HCT116 (cell line): Measurements from ENCODE around the gene THADA.

ENCODE experiments used
- CTCF ChIP-seq, 3 experiments: fragments of 200-600 bp in 1 of 3; sonication (generic) in 1 of 3; IDR thresholded peaks in 2 of 3; conservative IDR thresholded peaks in 1 of 3; 2 replicates each; pipeline ENCODE4 v1.5.1; 2012 to 2017; ENCODE audit warnings: low read depth in 2 of 3, low read length in 2 of 3, antibody characterized with exemption in 1 of 3, borderline replicate concordance in 1 of 3, control low read depth in 1 of 3, mild to moderate bottlenecking in 1 of 3, mixed read lengths in 1 of 3, mixed run types in 1 of 3, moderate library complexity in 1 of 3; ENCODE audit not compliant: insufficient read depth in 1 of 3
- EZH2 ChIP-seq: fragments of 200-600 bp; sonication (generic); IDR thresholded peaks from 2 replicates; pipeline ENCODE4 v1.6.1; 2017; ENCODE audit warnings: antibody characterized with exemption, mixed run types
- EZH2phosphoT487 ChIP-seq: fragments of 200-600 bp; IDR thresholded peaks from 2 replicates; pipeline ENCODE4 v1.6.1; 2018; ENCODE audit warnings: antibody characterized with exemption, borderline replicate concordance
- JUND ChIP-seq: IDR thresholded peaks from 2 replicates; pipeline ENCODE4 v1.6.1; 2012
- MAX ChIP-seq: IDR thresholded peaks from 2 replicates; pipeline ENCODE4 v1.6.1; 2012
- POLR2A ChIP-seq: IDR thresholded peaks from 2 replicates; pipeline ENCODE4 v1.7.0; 2011; ENCODE audit warnings: borderline replicate concordance; ENCODE audit not compliant: insufficient read depth, insufficient read length; ENCODE audit errors: extremely low read depth
- POLR2AphosphoS5 ChIP-seq: IDR thresholded peaks from 2 replicates; pipeline ENCODE4 v1.6.1; 2011; ENCODE audit warnings: mild to moderate bottlenecking, low read depth, low read length, moderate library complexity
- RAD21 ChIP-seq: IDR thresholded peaks from 2 replicates; pipeline ENCODE4 v1.6.1; 2012; ENCODE audit warnings: low read depth, mild to moderate bottlenecking
- SIN3A ChIP-seq: IDR thresholded peaks from 2 replicates; pipeline ENCODE4 v1.6.1; 2012; ENCODE audit warnings: low read depth
- TF ChIP-seq, protein P1 (sequence below): IDR thresholded peaks from 2 replicates; pipeline ENCODE4 v1.6.1; 2012; ENCODE audit warnings: low read depth

DNA sequence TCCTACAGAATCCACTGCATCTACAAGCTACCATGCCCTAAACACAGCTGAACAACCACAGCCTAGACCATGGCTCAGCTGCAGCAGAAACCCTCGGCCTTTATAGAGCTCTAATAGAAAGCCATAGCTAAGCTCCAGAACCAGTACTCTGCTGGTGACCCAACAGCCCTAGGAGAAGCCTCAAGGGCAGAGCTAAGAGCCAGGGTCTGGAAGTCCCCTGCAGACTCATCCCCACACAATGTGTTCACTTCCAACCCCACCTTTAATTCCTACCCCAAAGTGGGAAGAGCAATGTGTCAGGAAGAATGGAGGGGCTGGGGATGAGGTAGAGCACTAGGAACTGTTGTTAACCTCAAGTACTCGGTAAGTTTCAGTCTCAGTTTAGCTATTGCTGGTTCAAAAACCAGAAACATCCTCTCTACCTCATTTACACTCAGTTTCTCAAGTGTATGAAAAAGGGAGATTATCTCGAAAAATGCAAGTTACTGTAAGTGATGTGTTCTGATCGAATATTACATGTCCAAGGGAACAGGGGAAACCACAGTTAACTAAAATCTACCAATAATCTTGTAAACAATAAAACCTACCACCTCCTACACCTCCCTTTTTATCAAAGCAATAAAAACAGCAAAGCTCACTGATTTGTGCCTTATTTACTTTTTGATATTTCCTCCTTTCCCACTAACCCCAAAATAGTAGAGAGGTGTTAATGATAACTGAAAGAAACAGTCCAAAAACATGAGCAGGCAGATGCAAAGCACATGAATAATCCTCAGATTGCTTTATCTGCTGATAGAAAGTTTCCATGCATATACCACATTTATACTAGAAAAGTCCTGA is 36.2 kb downstream of the THADA start:
- TF ChIP-seq CTCF (IDR thresholded peaks at IDR 0.05 in 2 of 3, conservative IDR thresholded peaks at IDR 0.05 in 1 of 3; ENCODE audit: borderline replicate concordance in 1 of 3, insufficient read depth in 1 of 3, low read depth in 2 of 3, low read length in 2 of 3) (no peak), POLR2AphosphoS5 (no peak), JUND (no peak), EZH2phosphoT487 (no peak), SIN3A (no peak), POLR2A (no peak), RAD21 (no peak), EZH2 (no peak), MAX (no peak)
- TF ChIP-seq, protein P1, sequence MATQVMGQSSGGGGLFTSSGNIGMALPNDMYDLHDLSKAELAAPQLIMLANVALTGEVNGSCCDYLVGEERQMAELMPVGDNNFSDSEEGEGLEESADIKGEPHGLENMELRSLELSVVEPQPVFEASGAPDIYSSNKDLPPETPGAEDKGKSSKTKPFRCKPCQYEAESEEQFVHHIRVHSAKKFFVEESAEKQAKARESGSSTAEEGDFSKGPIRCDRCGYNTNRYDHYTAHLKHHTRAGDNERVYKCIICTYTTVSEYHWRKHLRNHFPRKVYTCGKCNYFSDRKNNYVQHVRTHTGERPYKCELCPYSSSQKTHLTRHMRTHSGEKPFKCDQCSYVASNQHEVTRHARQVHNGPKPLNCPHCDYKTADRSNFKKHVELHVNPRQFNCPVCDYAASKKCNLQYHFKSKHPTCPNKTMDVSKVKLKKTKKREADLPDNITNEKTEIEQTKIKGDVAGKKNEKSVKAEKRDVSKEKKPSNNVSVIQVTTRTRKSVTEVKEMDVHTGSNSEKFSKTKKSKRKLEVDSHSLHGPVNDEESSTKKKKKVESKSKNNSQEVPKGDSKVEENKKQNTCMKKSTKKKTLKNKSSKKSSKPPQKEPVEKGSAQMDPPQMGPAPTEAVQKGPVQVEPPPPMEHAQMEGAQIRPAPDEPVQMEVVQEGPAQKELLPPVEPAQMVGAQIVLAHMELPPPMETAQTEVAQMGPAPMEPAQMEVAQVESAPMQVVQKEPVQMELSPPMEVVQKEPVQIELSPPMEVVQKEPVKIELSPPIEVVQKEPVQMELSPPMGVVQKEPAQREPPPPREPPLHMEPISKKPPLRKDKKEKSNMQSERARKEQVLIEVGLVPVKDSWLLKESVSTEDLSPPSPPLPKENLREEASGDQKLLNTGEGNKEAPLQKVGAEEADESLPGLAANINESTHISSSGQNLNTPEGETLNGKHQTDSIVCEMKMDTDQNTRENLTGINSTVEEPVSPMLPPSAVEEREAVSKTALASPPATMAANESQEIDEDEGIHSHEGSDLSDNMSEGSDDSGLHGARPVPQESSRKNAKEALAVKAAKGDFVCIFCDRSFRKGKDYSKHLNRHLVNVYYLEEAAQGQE, result no peak
